A673 (cell line): ENCODE measurements around the gene NPC1L1. TPM values are rescaled to one million over a fixed set of nuclear protein-coding genes. Genes with fewer than 3 reads are reported as not detected.

Experiments used
- BruUV-seq: library from RNA; stranded (reverse); fragments of 400-500 nt; replicated peaks from 2 replicates; lab custom pipeline; 2021; lab: Mats Ljungman, UMichigan
- CTCF ChIA-PET: fragments of 300-600 bp; sonication (Branson Sonifier 250); formaldehyde crosslinking; loops from one replicate; lab custom pipeline; 2022; ENCODE audit warnings: antibody characterized with exemption; lab: Charles Lee
- POLR2A ChIA-PET: fragments of 300-600 bp; sonication (Branson Sonifier 250); formaldehyde crosslinking; loops from one replicate; lab custom pipeline; 2022; ENCODE audit warnings: antibody characterized with exemption; ENCODE audit not compliant: low non-redundant PET; lab: Charles Lee
- DNase-seq: peaks from one replicate; pipeline ENCODE4 v3.0.0-alpha.2; 2015; ENCODE audit warnings: low spot score
- H3K27ac ChIP-seq: fragments of 200-600 bp; sonication (generic); 2 replicates; pipeline ENCODE4 v1.5.1; 2016; ENCODE audit warnings: mixed run types, low read depth, mild to moderate bottlenecking, mixed read lengths, antibody characterized with exemption, low read length; ENCODE audit not compliant: poor library complexity, severe bottlenecking
- H3K27me3 ChIP-seq: fragments of 200-600 bp; sonication (generic); replicated peaks from 2 replicates; pipeline ENCODE4 v1.6.1; 2017; ENCODE audit warnings: mixed run types, low read depth, mild to moderate bottlenecking, mixed read lengths, antibody characterized with exemption, low read length; ENCODE audit not compliant: insufficient read depth, poor library complexity
- H3K36me3 ChIP-seq: fragments of 200-600 bp; sonication (generic); 2 replicates; pipeline ENCODE4 v1.6.1; 2016; ENCODE audit warnings: mixed run types, mild to moderate bottlenecking, mixed read lengths, antibody characterized with exemption, low read length; ENCODE audit not compliant: insufficient read depth, poor library complexity, severe bottlenecking
- H3K4me1 ChIP-seq: fragments of 200-600 bp; sonication (generic); 2 replicates; pipeline ENCODE4 v1.6.1; 2017; ENCODE audit warnings: mixed run types, mild to moderate bottlenecking, mixed read lengths, antibody characterized with exemption, low read length; ENCODE audit not compliant: insufficient read depth, poor library complexity, severe bottlenecking
- H3K4me3 ChIP-seq: fragments of 200-600 bp; sonication (generic); 2 replicates; pipeline ENCODE4 v1.5.1; 2016; ENCODE audit warnings: low read depth, mixed run types, mild to moderate bottlenecking, mixed read lengths, low read length; ENCODE audit not compliant: poor library complexity, severe bottlenecking
- H3K9me3 ChIP-seq: fragments of 200-600 bp; sonication (generic); 2 replicates; pipeline ENCODE4 v1.6.1; 2016; ENCODE audit warnings: mixed run types, low read depth, mild to moderate bottlenecking, mixed read lengths, antibody characterized with exemption, low read length; ENCODE audit not compliant: poor library complexity, severe bottlenecking
- EZH2 ChIP-seq: fragments of 200-600 bp; sonication (generic); IDR thresholded peaks from 2 replicates; pipeline ENCODE4 v1.6.1; 2017; ENCODE audit warnings: borderline replicate concordance, low read depth, mild to moderate bottlenecking, mixed read lengths, antibody characterized with exemption, low read length; ENCODE audit not compliant: poor library complexity, severe bottlenecking
- intact Hi-C: fragments of 100-400 bp; cut with micrococcal nuclease; formaldehyde crosslinking; loops from one replicate; pipeline ENCODE4 v1.10.0; 2022; ENCODE audit not compliant: unreplicated experiment
- total RNA-seq: library from RNA; stranded (reverse); gene quantifications from 2 replicates; pipeline ENCODE4 v1.2.3, GENCODE V29; 2021
- TF ChIP-seq, protein P1 (sequence below): fragments of 300-800, 200-600 bp; sonication (generic); conservative IDR thresholded peaks from 2 replicates; pipeline ENCODE4 v1.5.1; 2017; ENCODE audit warnings: low read depth, mild to moderate bottlenecking, antibody characterized with exemption, low read length, moderate library complexity, mixed read lengths

NPC1L1 gene
- total RNA-seq, 1 experiment from 2014 or later, result not detected

DNA sequence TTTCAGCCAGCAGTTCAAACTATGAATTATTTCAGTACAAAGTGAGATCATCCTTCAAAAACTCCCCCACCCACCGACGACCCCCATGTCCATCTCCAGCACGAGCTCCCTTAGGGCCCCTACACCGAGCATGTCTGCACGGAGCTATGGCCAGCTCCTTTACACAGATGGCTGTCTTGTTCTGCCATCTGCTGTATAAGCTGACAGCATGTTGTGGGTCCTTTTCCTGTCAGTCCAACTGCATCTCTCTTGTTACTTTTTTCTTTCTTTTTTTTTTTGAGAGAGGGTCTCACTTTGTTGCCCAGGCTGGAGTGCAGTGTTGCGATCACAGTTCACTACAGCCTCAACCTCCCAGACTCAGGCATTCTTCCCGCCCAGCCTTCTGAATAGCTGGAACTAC is 21.6 kb downstream of the NPC1L1 start:
- BruUV-seq, result no TSS peak
- no peaks in the 10 kb centered on the region for H3K36me3 ChIP-seq
- no peak overlapping the region for H3K4me3 ChIP-seq
- H3K27me3 ChIP-seq, result no peaks in the 10 kb centered on the region
- no peaks in the 10 kb centered on the region for H3K4me1 ChIP-seq
- no peak overlapping the region for H3K27ac ChIP-seq
- no peak for TF ChIP-seq EZH2
- TF ChIP-seq, protein P1, sequence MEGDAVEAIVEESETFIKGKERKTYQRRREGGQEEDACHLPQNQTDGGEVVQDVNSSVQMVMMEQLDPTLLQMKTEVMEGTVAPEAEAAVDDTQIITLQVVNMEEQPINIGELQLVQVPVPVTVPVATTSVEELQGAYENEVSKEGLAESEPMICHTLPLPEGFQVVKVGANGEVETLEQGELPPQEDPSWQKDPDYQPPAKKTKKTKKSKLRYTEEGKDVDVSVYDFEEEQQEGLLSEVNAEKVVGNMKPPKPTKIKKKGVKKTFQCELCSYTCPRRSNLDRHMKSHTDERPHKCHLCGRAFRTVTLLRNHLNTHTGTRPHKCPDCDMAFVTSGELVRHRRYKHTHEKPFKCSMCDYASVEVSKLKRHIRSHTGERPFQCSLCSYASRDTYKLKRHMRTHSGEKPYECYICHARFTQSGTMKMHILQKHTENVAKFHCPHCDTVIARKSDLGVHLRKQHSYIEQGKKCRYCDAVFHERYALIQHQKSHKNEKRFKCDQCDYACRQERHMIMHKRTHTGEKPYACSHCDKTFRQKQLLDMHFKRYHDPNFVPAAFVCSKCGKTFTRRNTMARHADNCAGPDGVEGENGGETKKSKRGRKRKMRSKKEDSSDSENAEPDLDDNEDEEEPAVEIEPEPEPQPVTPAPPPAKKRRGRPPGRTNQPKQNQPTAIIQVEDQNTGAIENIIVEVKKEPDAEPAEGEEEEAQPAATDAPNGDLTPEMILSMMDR, result no peak
- H3K9me3 ChIP-seq, result no peaks in the 10 kb centered on the region
- DNase-seq, result no peak
- intact Hi-C loops, result no loop called here
- ChIA-PET POLR2A (no interaction called here), CTCF (no interaction called here)

DNA sequence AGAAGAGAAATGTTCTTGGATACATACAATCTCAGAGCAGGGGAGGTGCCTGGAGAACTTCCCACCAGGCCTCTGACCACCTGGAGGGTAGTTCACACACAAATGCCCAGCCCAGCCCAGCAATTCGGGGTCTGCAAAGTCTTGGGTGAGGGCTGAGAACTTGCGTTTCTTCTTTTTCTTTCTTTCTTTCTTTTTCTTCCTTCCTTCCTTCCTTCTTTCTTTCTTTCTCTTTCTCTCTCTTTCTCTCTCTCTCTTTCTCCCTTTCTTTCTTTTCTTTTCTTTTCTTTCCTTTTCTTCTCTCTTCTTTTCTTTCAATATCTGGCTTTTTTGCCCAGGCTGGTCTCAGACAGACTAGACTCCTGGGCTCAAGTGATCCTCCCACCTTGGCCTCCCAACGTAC is 22.4 kb downstream of the NPC1L1 start:
- ChIA-PET CTCF (no interaction called here), POLR2A (no interaction called here)
- Histone ChIP-seq H3K27me3 (no peaks in the 10 kb centered on the region), H3K36me3 (no peaks in the 10 kb centered on the region), H3K4me1 (no peaks in the 10 kb centered on the region), H3K9me3 (no peaks in the 10 kb centered on the region), H3K27ac (no peak overlapping the region), H3K4me3 (no peak overlapping the region)
- TF ChIP-seq, protein P1, result no peak
- no peak for TF ChIP-seq EZH2
- intact Hi-C loops, result no loop called here
- DNase-seq, result no peak
- no TSS peak for BruUV-seq

DNA sequence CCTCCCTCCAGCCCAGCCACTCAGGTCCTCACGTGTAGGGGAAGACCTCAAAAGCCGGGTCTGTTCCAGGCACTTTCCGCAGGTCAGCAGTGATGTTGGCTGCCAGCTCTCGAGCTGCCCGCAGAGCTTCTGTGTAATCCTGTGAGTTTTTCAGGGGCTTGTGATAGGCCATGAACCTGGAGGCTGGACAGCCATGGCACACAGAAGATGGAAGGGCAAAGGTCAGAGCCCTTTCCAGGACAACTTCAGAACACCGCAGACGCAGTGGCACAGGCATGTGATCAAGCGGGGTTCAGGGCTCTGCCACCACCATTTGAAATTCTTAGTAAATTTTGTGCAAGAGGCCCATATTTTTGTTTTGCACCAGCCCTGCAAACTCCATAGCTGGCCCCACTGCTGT is 24.0 kb downstream of the NPC1L1 start:
- no peaks in the 10 kb centered on the region for H3K36me3 ChIP-seq
- TF ChIP-seq, protein P1, result no peak
- no peak for TF ChIP-seq EZH2
- no peak overlapping the region for H3K4me3 ChIP-seq
- DNase-seq, result no peak
- no peaks in the 10 kb centered on the region for H3K27me3 ChIP-seq
- intact Hi-C loops, result no loop called here
- no peak overlapping the region for H3K27ac ChIP-seq
- ChIA-PET CTCF (no interaction called here), POLR2A (no interaction called here)
- H3K4me1 ChIP-seq, result no peaks in the 10 kb centered on the region
- no peaks in the 10 kb centered on the region for H3K9me3 ChIP-seq
- no TSS peak for BruUV-seq
